ENCODE results near the gene SPOCK1.
"Not testable (repeated sequence)": the region's sequence is repeated elsewhere in the genome, so short reads cannot be mapped to it uniquely, and the experiment has no call there.

Gene SPOCK1

GRCh38 chr5:137394380-137394779, 104.7 kb downstream of the SPOCK1 start:
- no peak for DNase-seq (ENCODE audit: low read depth)

- no peak for DNase-seq (ENCODE audit: low read depth)
Measured at GRCh38 chr5:137393196-137393993, 105.7 kb downstream of the SPOCK1 start.

GRCh38 chr5:137392261-137392660, 106.9 kb downstream of the SPOCK1 start:
- DNase-seq (ENCODE audit: low read depth): no peak

- not testable (repeated sequence) for DNase-seq (ENCODE audit: low read depth)
Measured at GRCh38 chr5:137391044-137391443, 108.1 kb downstream of the SPOCK1 start.

- no peak for DNase-seq (ENCODE audit: low read depth)
Measured at GRCh38 chr5:137389042-137389441, 110.1 kb downstream of the SPOCK1 start.

- no peak for DNase-seq (ENCODE audit: low read depth)
Measured at GRCh38 chr5:137385064-137385463, 114.1 kb downstream of the SPOCK1 start.

- DNase-seq (ENCODE audit: low read depth): no peak
Measured at GRCh38 chr5:137383909-137384308, 115.2 kb downstream of the SPOCK1 start.

GRCh38 chr5:137381555-137381954, 117.6 kb downstream of the SPOCK1 start:
- no peak for DNase-seq (ENCODE audit: low read depth)

GRCh38 chr5:137379555-137380286, 119.4 kb downstream of the SPOCK1 start:
- DNase-seq (ENCODE audit: low read depth): no peak

- no peak for DNase-seq (ENCODE audit: low read depth)
Measured at GRCh38 chr5:137375741-137376526, 123.2 kb downstream of the SPOCK1 start.

- no peak for DNase-seq (ENCODE audit: low read depth)
Measured at GRCh38 chr5:137374110-137374714, 124.9 kb downstream of the SPOCK1 start.

- no peak for DNase-seq (ENCODE audit: low read depth)
Measured at GRCh38 chr5:137372773-137373160, 126.4 kb downstream of the SPOCK1 start.

GRCh38 chr5:137372016-137372772, 126.9 kb downstream of the SPOCK1 start:
- DNase-seq (ENCODE audit: low read depth): no peak

GRCh38 chr5:137370096-137371071, 128.7 kb downstream of the SPOCK1 start:
- DNase-seq (ENCODE audit: low read depth): no peak

- no peak for DNase-seq (ENCODE audit: low read depth)
Measured at GRCh38 chr5:137368651-137369050, 130.5 kb downstream of the SPOCK1 start.

- DNase-seq (ENCODE audit: low read depth): no peak
Measured at GRCh38 chr5:137367951-137368350, 131.2 kb downstream of the SPOCK1 start.

- DNase-seq (ENCODE audit: low read depth): no peak
Measured at GRCh38 chr5:137366526-137366925, 132.6 kb downstream of the SPOCK1 start.

- no peak for DNase-seq (ENCODE audit: low read depth)
Measured at GRCh38 chr5:137365126-137365865, 133.8 kb downstream of the SPOCK1 start.

- no peak for DNase-seq (ENCODE audit: low read depth)
Measured at GRCh38 chr5:137361280-137361679, 137.8 kb downstream of the SPOCK1 start.

- DNase-seq (ENCODE audit: low read depth): no peak
Measured at GRCh38 chr5:137360607-137361006, 138.5 kb downstream of the SPOCK1 start.

All from stimulated activated CD8-positive, alpha-beta memory T cell treated with anti-CD3 and anti-CD28 coated beads, Interleukin-12 subunit alpha, Interleukin-12 subunit beta, amount 100 ng/mL, for 1 hour (primary cell).